ENCODE measurements around the gene TXNL4B. TPM values are rescaled to one million over a fixed set of nuclear protein-coding genes. Genes with fewer than 3 reads are reported as not detected.
A peak's percentile ranks its signal among the peaks of the same experiment; 100 is the strongest.

The TXNL4B gene
- total RNA-seq, result 10 to 100 TPM in 2 of 6 experiments, 1 to 10 TPM in 4; 5.5 to 11.6 (median 8.2) TPM
- long read RNA-seq, partial matches to known transcripts, result 0 of 8 reads
- long read RNA-seq, other reads (novel, unspliced or antisense), result 7 of 8 reads

DNA sequence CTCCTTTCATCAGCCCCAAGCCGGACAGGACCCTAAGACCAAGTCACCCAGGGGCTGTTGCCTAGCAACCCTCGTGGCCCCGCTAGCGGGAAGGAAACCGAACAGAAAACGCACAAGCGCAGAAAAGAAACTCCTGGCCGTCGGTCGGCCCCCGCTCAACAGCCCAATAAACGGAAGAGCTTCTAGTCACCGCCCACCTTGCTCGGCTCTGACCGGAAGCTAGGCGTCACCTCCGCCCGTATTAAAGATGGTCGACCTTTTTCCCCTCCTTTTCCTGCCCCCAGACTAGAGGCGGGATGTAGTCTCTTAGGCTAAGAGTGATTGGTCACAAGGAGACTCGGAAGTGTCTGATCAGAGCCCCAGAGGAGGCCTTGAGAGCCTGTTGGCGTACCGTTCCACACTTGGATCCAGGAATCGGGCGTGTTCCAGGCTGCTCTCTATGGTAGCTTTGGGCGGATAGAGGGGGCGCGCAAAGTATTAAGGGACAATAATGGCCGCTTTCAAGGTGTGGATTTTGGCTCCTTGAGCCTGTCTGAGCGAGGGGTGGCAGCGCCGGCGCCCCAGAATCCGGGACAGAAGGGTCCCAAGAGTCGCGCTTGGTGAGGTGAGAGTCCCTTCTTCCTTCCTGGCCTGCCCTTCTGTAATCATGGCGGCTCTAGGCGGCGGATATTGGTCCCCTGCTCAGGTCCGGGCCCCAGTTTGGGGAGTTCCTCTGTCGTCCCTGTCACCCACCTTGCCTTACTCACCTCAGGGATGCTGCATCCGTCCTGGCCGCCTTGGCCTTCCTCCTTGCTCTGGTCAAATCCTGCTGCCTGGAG lies at the start of gene TXNL4B, which contains the start of gene DHX38:
TSS of gene TXNL4B (minus strand) at position 173 of the 818 bp plus-strand sequence. CDS start 2,871 bp downstream, outside the sequence.
TSS of gene DHX38 (plus strand) at position 400 of the 818 bp plus-strand sequence. CDS start 2,311 bp downstream, outside the sequence.
- under 1% methylated on average over 25 of the region's 43 CpGs for WGBS (ENCODE audit: insufficient coverage, low coverage, low lambda C conversion rate, missing lambda C conversion rate)
- ATAC-seq, result peak; percentile 94 to 98 (median 96)
- Histone ChIP-seq H3K4me3 (peak within 1 kb of the TSS; percentile 81 to 98 (median 96)), H3K4me1 (peaks cover 0 to 36% (median 15%) of the 10 kb centered on the region in 4 donors), H3K27ac (peak within 1 kb of the TSS; percentile 72 to 89 (median 80)), H3K9me3 (no peaks in the 10 kb centered on the region), H3K36me3 (peaks cover 1 to 43% (median 14%) of the 10 kb centered on the region in 4 donors), H3K27me3 (no peaks in the 10 kb centered on the region)
- DNase-seq, result peak; percentile 92 to 95 (median 95)
- intact Hi-C loops (cut with DNase I), result no loop called here
- TF ChIP-seq, protein P1, sequence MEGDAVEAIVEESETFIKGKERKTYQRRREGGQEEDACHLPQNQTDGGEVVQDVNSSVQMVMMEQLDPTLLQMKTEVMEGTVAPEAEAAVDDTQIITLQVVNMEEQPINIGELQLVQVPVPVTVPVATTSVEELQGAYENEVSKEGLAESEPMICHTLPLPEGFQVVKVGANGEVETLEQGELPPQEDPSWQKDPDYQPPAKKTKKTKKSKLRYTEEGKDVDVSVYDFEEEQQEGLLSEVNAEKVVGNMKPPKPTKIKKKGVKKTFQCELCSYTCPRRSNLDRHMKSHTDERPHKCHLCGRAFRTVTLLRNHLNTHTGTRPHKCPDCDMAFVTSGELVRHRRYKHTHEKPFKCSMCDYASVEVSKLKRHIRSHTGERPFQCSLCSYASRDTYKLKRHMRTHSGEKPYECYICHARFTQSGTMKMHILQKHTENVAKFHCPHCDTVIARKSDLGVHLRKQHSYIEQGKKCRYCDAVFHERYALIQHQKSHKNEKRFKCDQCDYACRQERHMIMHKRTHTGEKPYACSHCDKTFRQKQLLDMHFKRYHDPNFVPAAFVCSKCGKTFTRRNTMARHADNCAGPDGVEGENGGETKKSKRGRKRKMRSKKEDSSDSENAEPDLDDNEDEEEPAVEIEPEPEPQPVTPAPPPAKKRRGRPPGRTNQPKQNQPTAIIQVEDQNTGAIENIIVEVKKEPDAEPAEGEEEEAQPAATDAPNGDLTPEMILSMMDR (IDR thresholded peaks at IDR 0.05), result no peak
- peak; percentile 87 for TF ChIP-seq POLR2A (IDR thresholded peaks at IDR 0.05)

DNA sequence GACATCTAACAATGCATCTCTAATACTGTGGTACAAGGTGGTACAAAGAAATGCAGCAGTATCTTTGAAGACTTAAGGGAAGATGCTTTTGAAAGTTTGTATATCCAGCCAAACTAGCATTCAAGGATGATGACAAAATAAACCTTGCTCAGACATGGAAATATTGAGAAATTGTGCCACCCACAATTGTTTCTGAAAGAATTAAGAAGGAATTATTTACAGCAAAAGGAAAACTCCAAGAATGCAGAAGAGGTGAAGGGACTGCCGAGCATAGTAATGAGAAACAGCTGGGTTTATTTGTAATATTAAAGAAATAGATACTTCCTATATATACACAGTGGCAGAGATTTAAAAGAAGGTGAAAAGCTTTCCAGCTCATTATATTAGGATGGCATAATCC lies 49.1 kb upstream of the TXNL4B start:
- Histone ChIP-seq H3K36me3 (no peaks in the 10 kb centered on the region), H3K27ac (no peak overlapping the region), H3K9me3 (no peaks in the 10 kb centered on the region), H3K27me3 (no peaks in the 10 kb centered on the region), H3K4me3 (no peak overlapping the region), H3K4me1 (peaks cover 0 to 10% (median 0%) of the 10 kb centered on the region in 4 donors)
- 69% methylated on average over 1 of the region's 1 CpG for WGBS (ENCODE audit: insufficient coverage, low coverage, low lambda C conversion rate, missing lambda C conversion rate)
- ATAC-seq, result no peak
- intact Hi-C loops (cut with DNase I), result no loop called here
- no peak for DNase-seq
- TF ChIP-seq, protein P1 (IDR thresholded peaks at IDR 0.05), result no peak
- TF ChIP-seq POLR2A (IDR thresholded peaks at IDR 0.05), result no peak

DNA sequence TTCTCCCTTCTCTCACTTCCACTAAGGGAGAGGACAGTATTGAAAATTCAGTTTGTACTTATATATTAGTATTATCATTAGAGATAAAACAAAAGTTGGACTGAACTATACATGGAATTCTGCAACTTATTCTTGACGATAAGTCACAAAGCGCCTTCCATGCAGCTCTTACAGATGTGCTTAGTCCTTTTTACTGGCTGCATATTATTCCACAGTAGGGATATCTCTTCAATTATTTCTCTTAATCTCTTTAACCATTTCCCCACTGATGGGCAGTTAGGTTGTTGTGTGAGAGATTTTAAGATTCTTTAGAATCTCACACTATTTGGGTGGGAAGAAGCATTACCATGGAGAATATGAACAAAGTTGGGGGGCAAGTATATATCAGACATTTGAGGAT lies 46.5 kb upstream of the TXNL4B start:
- no peak for TF ChIP-seq POLR2A (IDR thresholded peaks at IDR 0.05)
- TF ChIP-seq, protein P1 (IDR thresholded peaks at IDR 0.05), result no peak
- intact Hi-C loops (cut with DNase I), result no loop called here
- no peak for ATAC-seq

DNA sequence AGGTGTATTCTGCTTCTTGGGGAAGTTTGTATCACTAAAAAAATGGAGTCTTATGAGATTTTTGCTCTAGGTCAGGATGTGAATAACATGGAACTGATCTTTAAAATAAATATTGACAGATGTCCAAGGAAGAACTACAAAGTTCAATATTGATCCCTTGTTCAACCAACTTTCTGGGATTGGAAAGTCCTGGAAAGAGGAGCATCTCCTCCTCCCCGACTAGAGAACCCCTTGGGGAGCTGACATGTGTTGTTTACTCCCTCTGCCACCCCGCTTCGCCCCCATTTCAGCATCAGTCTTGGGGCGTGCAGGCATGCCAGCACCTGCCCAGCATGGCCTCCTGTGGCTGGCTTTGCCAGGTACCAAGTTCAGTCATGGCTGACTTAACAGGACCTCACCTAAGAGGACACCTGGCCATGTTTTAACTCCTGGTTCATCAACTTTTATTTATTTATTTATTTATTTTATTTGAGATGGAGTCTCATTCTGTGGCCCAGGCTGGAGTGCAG lies 44.7 kb upstream of the TXNL4B start:
- Histone ChIP-seq H3K36me3 (no peaks in the 10 kb centered on the region), H3K4me1 (peaks cover 0 to 10% (median 0%) of the 10 kb centered on the region in 4 donors), H3K9me3 (no peaks in the 10 kb centered on the region), H3K27me3 (no peaks in the 10 kb centered on the region), H3K27ac (no peak overlapping the region), H3K4me3 (no peak overlapping the region)
- ATAC-seq, result peak; percentile 60 to 77 (median 65)
- DNase-seq, result no peak
- TF ChIP-seq POLR2A (IDR thresholded peaks at IDR 0.05), result no peak
- TF ChIP-seq, protein P1 (IDR thresholded peaks at IDR 0.05), result no peak
- intact Hi-C loops (cut with DNase I), result no loop called here
- 25% methylated on average over 4 of the region's 4 CpGs for WGBS (ENCODE audit: insufficient coverage, low coverage, low lambda C conversion rate, missing lambda C conversion rate)

More for the DNA sequence above, 46.5 kb upstream of the TXNL4B start:
- no peak for DNase-seq
- H3K4me1 ChIP-seq, result peaks cover 0 to 10% (median 0%) of the 10 kb centered on the region in 4 donors
- no peak overlapping the region for H3K4me3 ChIP-seq
- H3K36me3 ChIP-seq, result no peaks in the 10 kb centered on the region
- WGBS (ENCODE audit: insufficient coverage, low coverage, low lambda C conversion rate, missing lambda C conversion rate), result 91% methylated on average over 2 of the region's 2 CpGs
- no peaks in the 10 kb centered on the region for H3K9me3 ChIP-seq
- H3K27me3 ChIP-seq, result no peaks in the 10 kb centered on the region
- no peak overlapping the region for H3K27ac ChIP-seq

Data from right lobe of liver (tissue), 6 donors.